K562 (cell line): Measurements from ENCODE around the gene ARHGAP26. TPM values are rescaled to one million over a fixed set of nuclear protein-coding genes. Genes with fewer than 3 reads are reported as not detected.

Source experiments
- ATAC-seq: fragments of 200-7000 bp; cut with Tn5 transposase; 3 replicates; pipeline ENCODE4 v1.9.1; 2020; ENCODE audit warnings: moderate library complexity
- BruUV-seq: library from RNA; stranded (reverse); fragments of 400-500 nt; replicated peaks from 2 replicates; lab custom pipeline; 2021; lab: Mats Ljungman, UMichigan
- CTCF ChIA-PET: fragments of 300-600 bp; formaldehyde crosslinking; extraction: SDS; loops from one replicate; lab custom pipeline; 2021; ENCODE audit warnings: low intra/inter-chr PET ratio; lab: Yijun Ruan, JAX
- POLR2A ChIA-PET: fragments of 300-600, 350-650 bp; sonication (Branson Sonifier 250); formaldehyde crosslinking; extraction: SDS; loops from one replicate; lab custom pipeline; 2021; ENCODE audit warnings: antibody characterized with exemption, inconsistent platforms; lab: Yijun Ruan, JAX
- DNase-seq, 4 experiments: peaks; one replicate each; pipeline versions ENCODE4 v3.0.0 to v3.0.0-alpha.2; 2011 to 2018; ENCODE audit warnings: low spot score in 3 of 4, mixed read lengths in 3 of 4; ENCODE audit errors: extremely low read depth in 1 of 4
- FAIRE-seq: peaks from 2 replicates; lab custom pipeline; 2011; peaks lifted over from hg19 to GRCh38; lab: Jason Lieb, UNC
- H2AFZ ChIP-seq: 2 replicates; pipeline ENCODE4 v1.6.0; 2011; ENCODE audit warnings: low read depth, low read length, control low read depth, inconsistent platforms
- H3K27ac ChIP-seq: fragments of 200-600 bp; 3 replicates; pipeline ENCODE4 v1.8.0; 2011; ENCODE audit warnings: low read depth, mild to moderate bottlenecking, control low read depth, inconsistent platforms, low read length, moderate library complexity, mixed read lengths; ENCODE audit errors: extremely low read depth
- H3K27me3 ChIP-seq, 2 experiments: fragments of 300-600 bp in 1 of 2; 2 replicates in 1 of 2; 3 replicates in 1 of 2; pipeline versions ENCODE4 v1.6.0 to v1.8.0; 2011; ENCODE audit warnings: inconsistent platforms in 2 of 2, low read length in 2 of 2, mild to moderate bottlenecking in 1 of 2, mixed read lengths in 1 of 2, moderate library complexity in 1 of 2; ENCODE audit not compliant: control insufficient read depth in 2 of 2, insufficient read depth in 2 of 2
- H3K36me3 ChIP-seq: fragments of 300-600 bp; 3 replicates; pipeline ENCODE4 v1.8.0; 2011; ENCODE audit warnings: mild to moderate bottlenecking, low read length, inconsistent platforms; ENCODE audit not compliant: control insufficient read depth, insufficient read depth
- H3K4me1 ChIP-seq, 2 experiments: fragments of 200-600 bp in 1 of 2; replicated peaks in 1 of 2; 2 replicates in 1 of 2; 3 replicates in 1 of 2; pipeline versions ENCODE4 v1.5.1 to v1.8.0; 2011; ENCODE audit warnings: inconsistent platforms in 2 of 2, low read length in 2 of 2, mild to moderate bottlenecking in 1 of 2, mixed read lengths in 1 of 2, moderate library complexity in 1 of 2; ENCODE audit not compliant: control insufficient read depth in 2 of 2, insufficient read depth in 2 of 2
- H3K4me2 ChIP-seq: 2 replicates; pipeline ENCODE4 v1.6.1; 2011; ENCODE audit warnings: low read length, control low read depth, inconsistent platforms, mixed read lengths; ENCODE audit not compliant: insufficient read depth
- H3K4me3 ChIP-seq: fragments of 200-600 bp; sonication (generic), shearing (Covaris generic); 2 replicates; pipeline ENCODE4 v1.5.1; 2016; ENCODE audit warnings: control low read depth, inconsistent platforms
- H3K79me2 ChIP-seq: fragments of 200-600 bp; 3 replicates; pipeline ENCODE4 v1.8.0; 2011; ENCODE audit warnings: low read length, inconsistent platforms; ENCODE audit not compliant: control insufficient read depth, insufficient read depth
- H3K9ac ChIP-seq, 2 experiments: 2 replicates each; pipeline versions ENCODE4 v1.6.0 to v1.6.1; 2011; ENCODE audit warnings: low read depth in 2 of 2, low read length in 2 of 2, control low read depth in 1 of 2, inconsistent platforms in 1 of 2, mild to moderate bottlenecking in 1 of 2, mixed read lengths in 1 of 2; ENCODE audit not compliant: insufficient read depth in 1 of 2
- H3K9me1 ChIP-seq: one replicate; pipeline ENCODE4 v1.6.0; 2011; ENCODE audit warnings: inconsistent platforms, mild to moderate bottlenecking, low read length, moderate library complexity; ENCODE audit not compliant: control insufficient read depth, insufficient read depth
- H3K9me3 ChIP-seq: replicated peaks from 2 replicates; pipeline ENCODE4 v1.5.1; 2011; ENCODE audit warnings: low read depth, low read length, inconsistent platforms; ENCODE audit not compliant: control insufficient read depth, insufficient read depth
- H4K20me1 ChIP-seq: replicated peaks from 2 replicates; pipeline ENCODE4 v1.6.1; 2011; ENCODE audit warnings: low read length, inconsistent platforms, mixed read lengths; ENCODE audit not compliant: control insufficient read depth, insufficient read depth
- ARID1B ChIP-seq: fragments of 450-650 bp; IDR thresholded peaks from 2 replicates; pipeline ENCODE4 v1.6.1; 2016; ENCODE audit warnings: antibody characterized with exemption, mild to moderate bottlenecking, inconsistent platforms
- ATF2 ChIP-seq: sonication (generic); formaldehyde crosslinking; IDR thresholded peaks from 2 replicates; pipeline ENCODE4 v1.8.1; 2022; ENCODE audit warnings: missing genetic modification reagents
- BMI1 ChIP-seq: fragments of 150-350 bp; IDR thresholded peaks from 2 replicates; pipeline ENCODE4 v1.6.1; 2014; ENCODE audit warnings: low read length
- BRCA1 ChIP-seq, 2 experiments: fragments of 450-650 bp in 1 of 2; sonication (generic) in 1 of 2; formaldehyde crosslinking in 1 of 2; IDR thresholded peaks; 2 replicates each; pipeline versions ENCODE4 v1.5.0 to v1.6.1; 2017 to 2020; ENCODE audit warnings: mild to moderate bottlenecking in 1 of 2, missing genetic modification reagents in 1 of 2
- CHD1 ChIP-seq: fragments of 200-600 bp; sonication (generic); IDR thresholded peaks from one replicate; pipeline ENCODE4 v1.6.1; 2012; ENCODE audit warnings: mild to moderate bottlenecking, moderate library complexity, low read length, inconsistent platforms
- CHD4 ChIP-seq: fragments of 200-600 bp; sonication (generic); IDR thresholded peaks from 3 replicates; pipeline ENCODE4 v1.6.1; 2012; ENCODE audit warnings: low read depth, mild to moderate bottlenecking, mixed read lengths, low read length, inconsistent platforms; ENCODE audit not compliant: insufficient read depth, insufficient replicate concordance, poor library complexity, severe bottlenecking
- CREM ChIP-seq: IDR thresholded peaks from 2 replicates; pipeline ENCODE4 v1.6.1; 2014; ENCODE audit warnings: antibody characterized with exemption, low read depth
- GATAD2A ChIP-seq: fragments of 450-650 bp; IDR thresholded peaks from 2 replicates; pipeline ENCODE4 v1.6.1; 2017
- MCM3 ChIP-seq: fragments of 450-650 bp; IDR thresholded peaks from 2 replicates; pipeline ENCODE4 v1.6.1; 2016
- MCM7 ChIP-seq, 2 experiments: fragments of 450-650 bp; IDR thresholded peaks; 2 replicates each; pipeline ENCODE4 v1.6.1; 2016 to 2018
- NFXL1 ChIP-seq: fragments of 450-650 bp; formaldehyde crosslinking; IDR thresholded peaks from 2 replicates; pipeline ENCODE4 v1.4.0; 2021; ENCODE audit warnings: mild to moderate bottlenecking
- NR2C1 ChIP-seq, 2 experiments: fragments of 450-650 bp; IDR thresholded peaks; 2 replicates each; pipeline ENCODE4 v1.6.1; 2017; ENCODE audit warnings: mild to moderate bottlenecking in 2 of 2, antibody characterized with exemption in 1 of 2, inconsistent platforms in 1 of 2, missing compliant biosample characterization in 1 of 2, missing genetic modification characterization in 1 of 2
- NR4A1 ChIP-seq, 2 experiments: fragments of 250-450 bp in 1 of 2; fragments of 450-650 bp in 1 of 2; sonication (Bioruptor Pico) in 1 of 2; IDR thresholded peaks; 2 replicates each; pipeline versions ENCODE4 v1.4.0 to v1.6.1; 2016 to 2020; ENCODE audit warnings: mild to moderate bottlenecking in 2 of 2, missing compliant biosample characterization in 1 of 2, missing genetic modification characterization in 1 of 2, moderate library complexity in 1 of 2
- PCBP2 ChIP-seq: fragments of 200-400 bp; formaldehyde crosslinking; IDR thresholded peaks from 2 replicates; pipeline ENCODE4 v1.6.1; 2018; ENCODE audit warnings: low read length, low read depth, mild to moderate bottlenecking, moderate library complexity; ENCODE audit not compliant: poor library complexity, severe bottlenecking
- PHF21A ChIP-seq: fragments of 450-650 bp; IDR thresholded peaks from 2 replicates; pipeline ENCODE4 v1.6.1; 2017; ENCODE audit warnings: low read depth, borderline replicate concordance
- RAD51 ChIP-seq: fragments of 450-650 bp; IDR thresholded peaks from 2 replicates; pipeline ENCODE4 v1.7.1; 2016; ENCODE audit warnings: low read depth, mild to moderate bottlenecking, borderline replicate concordance
- STAG1 ChIP-seq: sonication (generic); formaldehyde crosslinking; IDR thresholded peaks from 2 replicates; pipeline ENCODE4 v1.5.0; 2020; ENCODE audit warnings: missing genetic modification reagents, borderline replicate concordance
- TRIM28 ChIP-seq: fragments of 450-650 bp; IDR thresholded peaks from 2 replicates; pipeline ENCODE4 v1.6.1; 2017
- ZNF23 ChIP-seq: fragments of 250-450 bp; sonication (Bioruptor Pico); IDR thresholded peaks from 2 replicates; pipeline ENCODE4 v1.4.0; 2020; ENCODE audit warnings: mild to moderate bottlenecking
- ZNF311 ChIP-seq: fragments of 250-450 bp; sonication (Bioruptor Pico); IDR thresholded peaks from 2 replicates; pipeline ENCODE4 v1.4.0; 2020; ENCODE audit warnings: mild to moderate bottlenecking, moderate library complexity
- ZNF75A ChIP-seq: fragments of 450-650 bp; formaldehyde crosslinking; IDR thresholded peaks from 2 replicates; pipeline ENCODE4 v1.4.0; 2020; ENCODE audit warnings: mild to moderate bottlenecking
- WGBS: fragments of 100-300 bp; shearing (Covaris generic); methylation state at CpG from one replicate; pipeline ENCODE4 v1.1.6; 2016; ENCODE audit warnings: low coverage, mixed read lengths; ENCODE audit not compliant: insufficient coverage; ENCODE audit errors: missing lambda C conversion rate; 5-methylcytosine and 5-hydroxymethylcytosine counted together
- in situ Hi-C: fragments of 300-500 bp; cut with MboI; formaldehyde crosslinking; loops from 4 replicates; pipeline ENCODE4 v1.15.0; 2018; ENCODE audit warnings: inconsistent platforms, mixed read lengths
- intact Hi-C: fragments of 100-400 bp; cut with micrococcal nuclease; formaldehyde crosslinking; loops from 2 replicates; pipeline ENCODE4 v1.14.2; 2022
- polyA plus RNA-seq, 8 experiments: library from polyadenylated mRNA; depleted of rRNA in 4 of 8; stranded (reverse) in 5 of 8; unstranded in 3 of 8; fragments of >200 nt; fragmentation: Nextera tagmentation in 2 of 8; fragmentation: Illumina TruSeq in 1 of 8; extraction: Ambion mirVana in 2 of 8; extraction: Trizol in 1 of 8; gene quantifications; 2 replicates each; pipeline versions ENCODE4 v1.2.1 to v1.2.3, GENCODE V29; 2011 to 2014; ENCODE audit warnings: inconsistent platforms in 1 of 8, missing spikeins in 1 of 8
- total RNA-seq, 7 experiments: library from RNA; depleted of rRNA in 6 of 7; stranded (reverse); fragments of >200 nt in 6 of 7; fragmentation: Illumina TruSeq in 2 of 7; extraction: Trizol in 2 of 7; gene quantifications; 2 replicates each; pipeline versions ENCODE4 v1.2.1 to v1.2.3, GENCODE V29; 2011 to 2021; ENCODE audit warnings: low replicate concordance in 1 of 7
- TF ChIP-seq, protein P1 (sequence below): fragments of 450-650 bp; IDR thresholded peaks from 2 replicates; pipeline ENCODE4 v1.6.1; 2016; ENCODE audit warnings: antibody characterized with exemption

ARHGAP26 gene
- total and polyA plus RNA-seq, 9 of the 15 experiments (the other 6 are each of a cell fraction or from before 2014, with no cell fraction given), result 0.13 to 1.1 (median 0.55) TPM

- Histone ChIP-seq H3K9me3 (no peaks in the 10 kb centered on the region), H3K27me3 (no peaks in the 10 kb centered on the region), H3K4me2 (peak overlapping the region; percentile 36; the same call in 1 of the 2 replicates), H3K9ac (peak overlapping the region; percentile 46 to 58; a peak in 3 of 4 replicates), H3K4me3 (no peak overlapping the region), H3K4me1 (peaks cover 39 to 62% of the 10 kb centered on the region in 2 experiments), H4K20me1 (no peaks in the 10 kb centered on the region), H3K36me3 (no peaks in the 10 kb centered on the region), H2AFZ (peak overlapping the region; percentile 90), H3K79me2 (no peaks in the 10 kb centered on the region), H3K27ac (peak overlapping the region; percentile 79), H3K9me1 (no peaks in the 10 kb centered on the region)
- BruUV-seq, result no TSS peak
- FAIRE-seq (no peak), DNase-seq (no peak), ATAC-seq (peak; percentile 6; the same call in 2 of the 3 replicates)
- ChIA-PET POLR2A (interaction anchor here (0.6 to 2.0 kb wide), 6 partner anchors 9 to 196 kb away, joined by 3 to 7 read pairs (median 3); no protein-coding TSS in a partner anchor), CTCF (no interaction called here)
- intact Hi-C loops, result loop anchor here (10.0 kb wide), 1 partner anchor 371 kb away; no protein-coding TSS in a partner anchor
- 46% methylated on average over 6 of the region's 6 CpGs for WGBS
- in situ Hi-C loops, result no loop called here
- no peak for TF ChIP-seq MCM7 (IDR thresholded peaks at IDR 0.05)
- no peak for TF ChIP-seq TRIM28
- no peak for TF ChIP-seq CREM
- no peak for TF ChIP-seq ARID1B
- no peak for TF ChIP-seq PCBP2
- TF ChIP-seq CHD4, result no peak
- TF ChIP-seq BMI1, result no peak
- no peak for TF ChIP-seq NR4A1 (CRISPR knock-in tag; IDR thresholded peaks at IDR 0.05)
- peak; percentile 34; the same call in 1 of the 2 replicates for TF ChIP-seq NR4A1 (tag; IDR thresholded peaks at IDR 0.05)
- TF ChIP-seq ZNF23 (CRISPR knock-in tag), result no peak
- no peak for TF ChIP-seq NR2C1 (IDR thresholded peaks at IDR 0.05)
- TF ChIP-seq NR2C1 (tag; IDR thresholded peaks at IDR 0.05), result peak; percentile 46; the same call in 1 of the 2 replicates
- TF ChIP-seq ZNF311, result no peak
- TF ChIP-seq MCM3, result no peak
- no peak for TF ChIP-seq RAD51
- TF ChIP-seq CHD1, result no peak
- no peak for TF ChIP-seq STAG1 (CRISPR knock-in tag)
- TF ChIP-seq NFXL1 (CRISPR knock-in tag), result no peak
- TF ChIP-seq ATF2, result no peak
- TF ChIP-seq BRCA1 (IDR thresholded peaks at IDR 0.05), result no peak
- no peak for TF ChIP-seq BRCA1 (CRISPR knock-in tag; IDR thresholded peaks at IDR 0.05)
- TF ChIP-seq ZNF75A (CRISPR knock-in tag), result no peak
- TF ChIP-seq, protein P1, sequence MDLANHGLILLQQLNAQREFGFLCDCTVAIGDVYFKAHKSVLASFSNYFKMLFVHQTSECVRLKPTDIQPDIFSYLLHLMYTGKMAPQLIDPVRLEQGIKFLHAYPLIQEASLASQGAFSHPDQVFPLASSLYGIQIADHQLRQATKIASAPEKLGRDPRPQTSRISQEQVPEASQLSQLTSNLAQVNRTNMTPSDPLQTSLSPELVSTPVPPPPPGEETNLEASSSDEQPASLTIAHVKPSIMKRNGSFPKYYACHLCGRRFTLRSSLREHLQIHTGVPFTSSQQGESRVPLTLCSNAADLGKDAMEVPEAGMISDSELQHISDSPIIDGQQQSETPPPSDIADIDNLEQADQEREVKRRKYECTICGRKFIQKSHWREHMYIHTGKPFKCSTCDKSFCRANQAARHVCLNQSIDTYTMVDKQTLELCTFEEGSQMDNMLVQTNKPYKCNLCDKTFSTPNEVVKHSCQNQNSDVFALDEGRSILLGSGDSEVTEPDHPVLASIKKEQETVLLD, result 0 out of 2 replicates have a peak, but pooled peaks have one; percentile 11
- TF ChIP-seq GATAD2A, result no peak
- TF ChIP-seq PHF21A, result no peak
These were observed 443.2 kb downstream of the ARHGAP26 start for GRCh38 chr5:143213231-143213850.
